K562 (cell line): Measurements from ENCODE around the gene OR51Q1. TPM values are rescaled to one million over a fixed set of nuclear protein-coding genes. Genes with fewer than 3 reads are reported as not detected.

Experiments
- ATAC-seq: fragments of 200-7000 bp; cut with Tn5 transposase; 3 replicates; pipeline ENCODE4 v1.9.1; 2020; ENCODE audit warnings: moderate library complexity
- Bru-seq: library from RNA; stranded (reverse); fragments of 400-500 nt; gene quantifications from one replicate; lab custom pipeline; 2021; lab: Mats Ljungman, UMichigan
- BruChase-seq, 2 experiments: library from RNA; stranded (reverse); fragments of 400-500 nt; gene quantifications; one replicate each; lab custom pipeline; 2021; lab: Mats Ljungman, UMichigan
- BruUV-seq: library from RNA; stranded (reverse); fragments of 400-500 nt; replicated peaks from 2 replicates; lab custom pipeline; 2021; lab: Mats Ljungman, UMichigan
- CTCF ChIA-PET: fragments of 300-600 bp; formaldehyde crosslinking; extraction: SDS; loops from one replicate; lab custom pipeline; 2021; ENCODE audit warnings: low intra/inter-chr PET ratio; lab: Yijun Ruan, JAX
- POLR2A ChIA-PET: fragments of 300-600, 350-650 bp; sonication (Branson Sonifier 250); formaldehyde crosslinking; extraction: SDS; loops from one replicate; lab custom pipeline; 2021; ENCODE audit warnings: antibody characterized with exemption, inconsistent platforms; lab: Yijun Ruan, JAX
- DNase-seq, 4 experiments: peaks; one replicate each; pipeline versions ENCODE4 v3.0.0 to v3.0.0-alpha.2; 2011 to 2018; ENCODE audit warnings: low spot score in 3 of 4, mixed read lengths in 3 of 4; ENCODE audit errors: extremely low read depth in 1 of 4
- FAIRE-seq: peaks from 2 replicates; lab custom pipeline; 2011; peaks lifted over from hg19 to GRCh38; lab: Jason Lieb, UNC
- H2AFZ ChIP-seq: 2 replicates; pipeline ENCODE4 v1.6.0; 2011; ENCODE audit warnings: low read depth, low read length, control low read depth, inconsistent platforms
- H3K27ac ChIP-seq: fragments of 200-600 bp; 3 replicates; pipeline ENCODE4 v1.8.0; 2011; ENCODE audit warnings: low read depth, mild to moderate bottlenecking, control low read depth, inconsistent platforms, low read length, moderate library complexity, mixed read lengths; ENCODE audit errors: extremely low read depth
- H3K27me3 ChIP-seq, 2 experiments: fragments of 300-600 bp in 1 of 2; 2 replicates in 1 of 2; 3 replicates in 1 of 2; pipeline versions ENCODE4 v1.6.0 to v1.8.0; 2011; ENCODE audit warnings: inconsistent platforms in 2 of 2, low read length in 2 of 2, mild to moderate bottlenecking in 1 of 2, mixed read lengths in 1 of 2, moderate library complexity in 1 of 2; ENCODE audit not compliant: control insufficient read depth in 2 of 2, insufficient read depth in 2 of 2
- H3K36me3 ChIP-seq: fragments of 300-600 bp; 3 replicates; pipeline ENCODE4 v1.8.0; 2011; ENCODE audit warnings: mild to moderate bottlenecking, low read length, inconsistent platforms; ENCODE audit not compliant: control insufficient read depth, insufficient read depth
- H3K4me1 ChIP-seq, 2 experiments: fragments of 200-600 bp in 1 of 2; replicated peaks in 1 of 2; 2 replicates in 1 of 2; 3 replicates in 1 of 2; pipeline versions ENCODE4 v1.5.1 to v1.8.0; 2011; ENCODE audit warnings: inconsistent platforms in 2 of 2, low read length in 2 of 2, mild to moderate bottlenecking in 1 of 2, mixed read lengths in 1 of 2, moderate library complexity in 1 of 2; ENCODE audit not compliant: control insufficient read depth in 2 of 2, insufficient read depth in 2 of 2
- H3K4me2 ChIP-seq: 2 replicates; pipeline ENCODE4 v1.6.1; 2011; ENCODE audit warnings: low read length, control low read depth, inconsistent platforms, mixed read lengths; ENCODE audit not compliant: insufficient read depth
- H3K4me3 ChIP-seq: fragments of 200-600 bp; sonication (generic), shearing (Covaris generic); 2 replicates; pipeline ENCODE4 v1.5.1; 2016; ENCODE audit warnings: control low read depth, inconsistent platforms
- H3K79me2 ChIP-seq: fragments of 200-600 bp; 3 replicates; pipeline ENCODE4 v1.8.0; 2011; ENCODE audit warnings: low read length, inconsistent platforms; ENCODE audit not compliant: control insufficient read depth, insufficient read depth
- H3K9ac ChIP-seq, 2 experiments: 2 replicates each; pipeline versions ENCODE4 v1.6.0 to v1.6.1; 2011; ENCODE audit warnings: low read depth in 2 of 2, low read length in 2 of 2, control low read depth in 1 of 2, inconsistent platforms in 1 of 2, mild to moderate bottlenecking in 1 of 2, mixed read lengths in 1 of 2; ENCODE audit not compliant: insufficient read depth in 1 of 2
- H3K9me1 ChIP-seq: one replicate; pipeline ENCODE4 v1.6.0; 2011; ENCODE audit warnings: inconsistent platforms, mild to moderate bottlenecking, low read length, moderate library complexity; ENCODE audit not compliant: control insufficient read depth, insufficient read depth
- H3K9me3 ChIP-seq: replicated peaks from 2 replicates; pipeline ENCODE4 v1.5.1; 2011; ENCODE audit warnings: low read depth, low read length, inconsistent platforms; ENCODE audit not compliant: control insufficient read depth, insufficient read depth
- H4K20me1 ChIP-seq: replicated peaks from 2 replicates; pipeline ENCODE4 v1.6.1; 2011; ENCODE audit warnings: low read length, inconsistent platforms, mixed read lengths; ENCODE audit not compliant: control insufficient read depth, insufficient read depth
- CHD4 ChIP-seq: fragments of 200-600 bp; sonication (generic); IDR thresholded peaks from 3 replicates; pipeline ENCODE4 v1.6.1; 2012; ENCODE audit warnings: low read depth, mild to moderate bottlenecking, mixed read lengths, low read length, inconsistent platforms; ENCODE audit not compliant: insufficient read depth, insufficient replicate concordance, poor library complexity, severe bottlenecking
- ETS1 ChIP-seq: conservative IDR thresholded peaks from 2 replicates; pipeline ENCODE4 v1.6.1; 2011; ENCODE audit warnings: low read depth, mild to moderate bottlenecking, low read length; ENCODE audit not compliant: control insufficient read depth
- ETV1 ChIP-seq: fragments of 450-650 bp; conservative IDR thresholded peaks from 2 replicates; pipeline ENCODE4 v1.6.1; 2016; ENCODE audit warnings: missing genetic modification characterization, control low read depth, low read depth, missing compliant biosample characterization
- KLF1 ChIP-seq: fragments of 450-650 bp; IDR thresholded peaks from 2 replicates; pipeline ENCODE4 v1.6.1; 2016; ENCODE audit warnings: missing genetic modification characterization, missing compliant biosample characterization
- KLF16 ChIP-seq: IDR thresholded peaks from 2 replicates; pipeline ENCODE4 v1.6.1; 2016; ENCODE audit warnings: antibody characterized with exemption
- NCOA2 ChIP-seq, 2 experiments: fragments of 450-650 bp; IDR thresholded peaks; 2 replicates each; pipeline ENCODE4 v1.6.1; 2018; ENCODE audit warnings: mild to moderate bottlenecking in 2 of 2, moderate library complexity in 1 of 2; ENCODE audit not compliant: partially characterized antibody in 2 of 2
- NFYB ChIP-seq: IDR thresholded peaks from 2 replicates; pipeline ENCODE4 v1.6.1; 2011; ENCODE audit warnings: mild to moderate bottlenecking, moderate library complexity; ENCODE audit not compliant: insufficient read length; ENCODE audit errors: extremely low read depth
- SIRT6 ChIP-seq: IDR thresholded peaks from one replicate; pipeline ENCODE4 v1.6.1; 2012; ENCODE audit warnings: low read depth, mild to moderate bottlenecking, control low read depth, inconsistent platforms, low read length, moderate library complexity
- SMC3 ChIP-seq: conservative IDR thresholded peaks from 2 replicates; pipeline ENCODE4 v1.6.1; 2011; ENCODE audit warnings: low read depth, low read length, improper control_type of control experiment; ENCODE audit not compliant: insufficient read depth
- TGIF2 ChIP-seq: sonication (generic); formaldehyde crosslinking; IDR thresholded peaks from 2 replicates; pipeline ENCODE4 v1.8.1; 2022; ENCODE audit warnings: mild to moderate bottlenecking, missing genetic modification reagents, moderate library complexity
- ZFP36 ChIP-seq: fragments of 150-350 bp; IDR thresholded peaks from 2 replicates; pipeline ENCODE4 v1.6.1; 2018; ENCODE audit warnings: low read length, low read depth; ENCODE audit not compliant: partially characterized antibody
- ZNF263 ChIP-seq: sonication (generic); formaldehyde crosslinking; IDR thresholded peaks from 2 replicates; pipeline ENCODE4 v1.8.0; 2022; ENCODE audit warnings: mild to moderate bottlenecking, missing genetic modification reagents, borderline replicate concordance
- ZNF431 ChIP-seq: sonication (generic); formaldehyde crosslinking; IDR thresholded peaks from 2 replicates; pipeline ENCODE4 v1.8.0; 2022; ENCODE audit warnings: mild to moderate bottlenecking, missing genetic modification reagents
- ZNF507 ChIP-seq: conservative IDR thresholded peaks from 2 replicates; pipeline ENCODE4 v1.6.1; 2017; ENCODE audit warnings: missing genetic modification characterization, missing compliant biosample characterization
- ZNF583 ChIP-seq: fragments of 250-450 bp; sonication (Bioruptor Pico); IDR thresholded peaks from 2 replicates; pipeline ENCODE4 v1.4.0; 2020
- ZNF76 ChIP-seq: fragments of 250-450 bp; sonication (Bioruptor Pico); IDR thresholded peaks from 2 replicates; pipeline ENCODE4 v1.4.0; 2020; ENCODE audit warnings: mild to moderate bottlenecking, moderate library complexity, borderline replicate concordance
- ZNF780A ChIP-seq: fragments of 250-450 bp; sonication (Bioruptor Pico); IDR thresholded peaks from 2 replicates; pipeline ENCODE4 v1.5.0; 2021; ENCODE audit warnings: mild to moderate bottlenecking
- WGBS: fragments of 100-300 bp; shearing (Covaris generic); methylation state at CpG from one replicate; pipeline ENCODE4 v1.1.6; 2016; ENCODE audit warnings: low coverage, mixed read lengths; ENCODE audit not compliant: insufficient coverage; ENCODE audit errors: missing lambda C conversion rate; 5-methylcytosine and 5-hydroxymethylcytosine counted together
- in situ Hi-C: fragments of 300-500 bp; cut with MboI; formaldehyde crosslinking; loops from 4 replicates; pipeline ENCODE4 v1.15.0; 2018; ENCODE audit warnings: inconsistent platforms, mixed read lengths
- intact Hi-C: fragments of 100-400 bp; cut with micrococcal nuclease; formaldehyde crosslinking; loops from 2 replicates; pipeline ENCODE4 v1.14.2; 2022
- long read RNA-seq, 3 experiments: library from polyadenylated mRNA in 2 of 3; library from RNA in 1 of 3; unstranded in 2 of 3; stranded (forward) in 1 of 3; transcript quantifications; one replicate each; pipeline ENCODE4 v2.0.0, GENCODE V29; 2019 to 2022
- polyA minus RNA-seq, 3 experiments: library from RNA; depleted of rRNA, polyadenylated mRNA; stranded (reverse); fragments of >200 nt; gene quantifications; 2 replicates each; pipeline ENCODE4 v1.2.3, GENCODE V29; 2011
- polyA plus RNA-seq, 8 experiments: library from polyadenylated mRNA; depleted of rRNA in 4 of 8; stranded (reverse) in 5 of 8; unstranded in 3 of 8; fragments of >200 nt; fragmentation: Nextera tagmentation in 2 of 8; fragmentation: Illumina TruSeq in 1 of 8; extraction: Ambion mirVana in 2 of 8; extraction: Trizol in 1 of 8; gene quantifications; 2 replicates each; pipeline versions ENCODE4 v1.2.1 to v1.2.3, GENCODE V29; 2011 to 2014; ENCODE audit warnings: inconsistent platforms in 1 of 8, missing spikeins in 1 of 8
- total RNA-seq, 7 experiments: library from RNA; depleted of rRNA in 6 of 7; stranded (reverse); fragments of >200 nt in 6 of 7; fragmentation: Illumina TruSeq in 2 of 7; extraction: Trizol in 2 of 7; gene quantifications; 2 replicates each; pipeline versions ENCODE4 v1.2.1 to v1.2.3, GENCODE V29; 2011 to 2021; ENCODE audit warnings: low replicate concordance in 1 of 7

OR51Q1 gene
- 0.76 and 1.2 TPM in 2 replicates for total RNA-seq (2011; cell fraction: chromatin; rRNA removed; ENCODE audit: low replicate concordance)
- total RNA-seq (2011; cell fraction: nucleolus; rRNA removed) = 0.33 and 0.66 TPM in 2 replicates
- 0.73 and 0.76 TPM in 2 replicates for total RNA-seq (2011; cell fraction: nucleoplasm; rRNA removed)
- total RNA-seq (2014; rRNA removed) = 0.16 TPM in 1 of 2 replicates, not detected in the other
- not detected in 2 replicates for total RNA-seq (2014; rRNA removed; fragmentation: Illumina TruSeq; extraction: Trizol)
- total RNA-seq (2015; rRNA removed; fragmentation: Illumina TruSeq; extraction: Trizol) = not detected in 2 replicates
- not detected in 2 replicates for total RNA-seq (2021)
- polyA plus RNA-seq (2011; rRNA removed) = not detected in 2 replicates
- not detected in 2 replicates for polyA plus RNA-seq (2011; cell fraction: cytosol; rRNA removed)
- polyA plus RNA-seq (2011; cell fraction: nucleus; rRNA removed) = not detected in 2 replicates
- 0.13 TPM in 1 of 2 replicates, not detected in the other for polyA plus RNA-seq (2012)
- not detected in 2 replicates for polyA plus RNA-seq (2014; fragmentation: Illumina TruSeq; extraction: Trizol)
- under 1 TPM in 1 of 2 experiments, not detected in 1; 0.69 TPM for polyA plus RNA-seq (2014; fragmentation: Nextera tagmentation; extraction: Ambion mirVana)
- not detected in 2 replicates for polyA plus RNA-seq (2014; rRNA removed)
- not detected in 2 replicates for polyA minus RNA-seq (2011; rRNA and poly(A)+ RNA removed)
- not detected in 2 replicates for polyA minus RNA-seq (2011; cell fraction: cytosol; rRNA and poly(A)+ RNA removed)
- 1.1 and 1.6 TPM in 2 replicates for polyA minus RNA-seq (2011; cell fraction: nucleus; rRNA and poly(A)+ RNA removed)
- Bru-seq, nascent RNA = not detected
- not detected for BruChase-seq, experiment 1, labeled RNA remaining after a 2-hour chase
- not detected for BruChase-seq, experiment 2, labeled RNA remaining after a 6-hour chase
- long read RNA-seq, experiment 1 = 0 reads
- long read RNA-seq, experiment 2 = 0 reads
- long read RNA-seq, experiment 3 = 0 reads

- intact Hi-C loops = no loop called here
- ChIA-PET CTCF (no interaction called here), POLR2A (no interaction called here)
- 75% methylated on average over 1 of the region's 1 CpG for WGBS
- ATAC-seq (no peak), FAIRE-seq (no peak)
- no TSS peak for BruUV-seq
- Histone ChIP-seq H4K20me1 (no peaks in the 10 kb centered on the region), H3K9ac (no peak within 1 kb of the TSS), H3K79me2 (peaks cover 45% of the 10 kb centered on the region), H3K36me3 (peaks cover 59% of the 10 kb centered on the region), H3K4me1 (no peaks in the 10 kb centered on the region), H3K9me3 (no peaks in the 10 kb centered on the region), H3K4me2 (no peak within 1 kb of the TSS), H3K27ac (no peak within 1 kb of the TSS), H3K27me3 (no peaks in the 10 kb centered on the region), H3K9me1 (no peaks in the 10 kb centered on the region)
- in situ Hi-C loops = no loop called here
- TF ChIP-seq TGIF2 (CRISPR knock-in tag) = no peak
- no peak for TF ChIP-seq ZNF780A
- TF ChIP-seq ZNF507 (tag) = no peak
- no peak for TF ChIP-seq SIRT6
- TF ChIP-seq ZNF583 (CRISPR knock-in tag) = no peak
- no peak for TF ChIP-seq CHD4
- TF ChIP-seq ETS1 = no peak
- TF ChIP-seq ZFP36 = no peak
- no peak for TF ChIP-seq NFYB
- TF ChIP-seq ETV1 (tag) = no peak
- no peak for TF ChIP-seq ZNF76
- TF ChIP-seq NCOA2 (IDR thresholded peaks at IDR 0.05; ENCODE audit: partially characterized antibody in 2 of 2) = no peak
- TF ChIP-seq ZNF263 = no peak
- no peak for TF ChIP-seq KLF1 (tag)
- no peak for TF ChIP-seq SMC3
- TF ChIP-seq KLF16 = no peak
- TF ChIP-seq ZNF431 = no peak
- TF ChIP-seq, all 486 proteins: peak for 0
- no peak for DNase-seq
- H3K4me3 ChIP-seq = no peak within 1 kb of the TSS
- no peak within 1 kb of the TSS for H2AFZ ChIP-seq
Measured at GRCh38 chr11:5421811-5422210, at the start of gene OR51Q1. TSS of gene OR51Q1 (plus strand) at chr11:5422111. CDS start at chr11:5422201, 90 bp downstream.
